Astrocyte (in vitro differentiated cells and primary cell): ENCODE results near the gene MRPL43.

ENCODE experiments used
- EZH2 ChIP-seq: IDR thresholded peaks from 2 replicates; pipeline ENCODE4 v1.6.1; 2012; ENCODE audit warnings: mild to moderate bottlenecking, low read length, inconsistent platforms; ENCODE audit not compliant: insufficient read depth
- TF ChIP-seq, protein P1 (sequence below): IDR thresholded peaks from 2 replicates; pipeline ENCODE4 v1.5.1; 2011; ENCODE audit warnings: low read depth, mild to moderate bottlenecking, inconsistent platforms, low read length, moderate library complexity; ENCODE audit not compliant: insufficient read depth

DNA sequence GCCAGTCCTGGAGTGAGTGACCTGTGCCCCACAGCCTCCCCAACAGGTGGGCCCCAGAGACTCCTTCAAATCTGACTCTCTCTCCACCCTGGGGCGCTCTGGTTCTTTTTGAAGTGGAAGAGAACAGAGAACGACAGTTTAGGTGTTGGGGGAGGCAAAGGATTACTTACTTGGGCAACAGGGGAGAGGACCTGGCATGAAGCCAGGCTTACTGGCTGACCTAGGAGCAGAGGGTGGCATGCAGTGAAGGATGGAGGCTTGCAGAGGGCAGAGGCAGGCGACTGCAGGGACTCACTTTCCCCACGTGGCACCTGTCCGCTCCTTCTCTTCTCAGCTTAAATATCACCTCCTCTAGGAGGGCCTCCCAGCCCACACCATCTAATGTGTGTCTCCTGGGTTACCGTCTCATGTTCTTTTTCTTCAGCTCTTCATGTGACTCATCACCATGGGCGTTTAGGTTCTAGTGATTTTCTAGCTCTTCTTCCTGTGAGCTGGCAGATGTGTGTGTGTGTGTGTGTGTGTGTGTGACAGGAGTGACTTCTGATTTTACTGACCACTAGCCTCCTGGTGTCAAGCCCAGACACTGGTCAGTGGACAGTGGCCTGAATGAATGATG lies 27.8 kb upstream of the MRPL43 start:
- TF ChIP-seq, protein P1, sequence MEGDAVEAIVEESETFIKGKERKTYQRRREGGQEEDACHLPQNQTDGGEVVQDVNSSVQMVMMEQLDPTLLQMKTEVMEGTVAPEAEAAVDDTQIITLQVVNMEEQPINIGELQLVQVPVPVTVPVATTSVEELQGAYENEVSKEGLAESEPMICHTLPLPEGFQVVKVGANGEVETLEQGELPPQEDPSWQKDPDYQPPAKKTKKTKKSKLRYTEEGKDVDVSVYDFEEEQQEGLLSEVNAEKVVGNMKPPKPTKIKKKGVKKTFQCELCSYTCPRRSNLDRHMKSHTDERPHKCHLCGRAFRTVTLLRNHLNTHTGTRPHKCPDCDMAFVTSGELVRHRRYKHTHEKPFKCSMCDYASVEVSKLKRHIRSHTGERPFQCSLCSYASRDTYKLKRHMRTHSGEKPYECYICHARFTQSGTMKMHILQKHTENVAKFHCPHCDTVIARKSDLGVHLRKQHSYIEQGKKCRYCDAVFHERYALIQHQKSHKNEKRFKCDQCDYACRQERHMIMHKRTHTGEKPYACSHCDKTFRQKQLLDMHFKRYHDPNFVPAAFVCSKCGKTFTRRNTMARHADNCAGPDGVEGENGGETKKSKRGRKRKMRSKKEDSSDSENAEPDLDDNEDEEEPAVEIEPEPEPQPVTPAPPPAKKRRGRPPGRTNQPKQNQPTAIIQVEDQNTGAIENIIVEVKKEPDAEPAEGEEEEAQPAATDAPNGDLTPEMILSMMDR, result no peak
- no peak for TF ChIP-seq EZH2
